Suprapubic skin (tissue), 4 donors: ENCODE results near the gene TEC. TPM values are rescaled to one million over a fixed set of nuclear protein-coding genes. Genes with fewer than 3 reads are reported as not detected.
"Not testable (repeated sequence)": the region's sequence is repeated elsewhere in the genome, so short reads cannot be mapped to it uniquely, and the experiment has no call there.

ENCODE experiments used
- DNase-seq, 2 donors: peaks; one replicate each; pipeline ENCODE4 v3.0.0-alpha.2; 2019; ENCODE audit warnings: low spot score in 2 of 2
- H3K27ac ChIP-seq: fragments of 200-600 bp; sonication (generic); one replicate; pipeline ENCODE4 v1.5.1; 2019
- H3K27me3 ChIP-seq: fragments of 200-600 bp; sonication (generic); one replicate; pipeline ENCODE4 v1.5.1; 2019
- H3K36me3 ChIP-seq: fragments of 200-600 bp; sonication (generic); one replicate; pipeline ENCODE4 v1.5.1; 2019
- H3K4me1 ChIP-seq: fragments of 200-600 bp; sonication (generic); one replicate; pipeline ENCODE4 v1.5.1; 2019
- H3K4me3 ChIP-seq: fragments of 200-600 bp; sonication (generic); one replicate; pipeline ENCODE4 v1.5.1; 2019; ENCODE audit warnings: mild to moderate bottlenecking
- H3K9me3 ChIP-seq: fragments of 200-600 bp; sonication (generic); one replicate; pipeline ENCODE4 v1.5.1; 2019
- CTCF ChIP-seq, 2 donors: fragments of 200-600 bp in 1 of 2; fragments of 450-650 bp in 1 of 2; sonication (generic) in 1 of 2; IDR thresholded peaks; one replicate each; pipeline ENCODE4 v1.5.1; 2016 to 2019; ENCODE audit warnings: antibody characterized with exemption in 2 of 2, mild to moderate bottlenecking in 1 of 2, moderate library complexity in 1 of 2
- EP300 ChIP-seq: sonication (generic); formaldehyde crosslinking; IDR thresholded peaks from one replicate; pipeline ENCODE4 v1.6.1; 2017; ENCODE audit warnings: antibody characterized with exemption
- POLR2A ChIP-seq, 2 donors: fragments of 450-650 bp; IDR thresholded peaks; one replicate each; pipeline ENCODE4 v1.6.1; 2017; ENCODE audit warnings: antibody characterized with exemption in 2 of 2, mild to moderate bottlenecking in 2 of 2, moderate library complexity in 2 of 2
- POLR2AphosphoS5 ChIP-seq, 3 donors: sonication (generic); formaldehyde crosslinking; IDR thresholded peaks; one replicate each; pipeline ENCODE4 v1.6.1; 2017; ENCODE audit warnings: antibody characterized with exemption in 3 of 3
- WGBS: methylation state at CpG from one replicate; pipeline ENCODE4 v1.1.5; 2018; 5-methylcytosine and 5-hydroxymethylcytosine counted together
- total RNA-seq, 4 donors: library from RNA; depleted of rRNA; stranded (reverse); fragments of >200 nt; gene quantifications; one replicate each; pipeline ENCODE4 v1.1.0, GENCODE V29; 2016

TEC gene
- total RNA-seq, 4 donors from 2014 or later, result 4.1 to 18.8 (median 7.2) TPM

GRCh38 chr4:48290146-48290772, 20.6 kb upstream of the TEC start:
- Histone ChIP-seq H3K4me1 (no peaks in the 10 kb centered on the region), H3K9me3 (no peaks in the 10 kb centered on the region), H3K4me3 (no peak overlapping the region), H3K27me3 (no peaks in the 10 kb centered on the region), H3K27ac (no peak overlapping the region), H3K36me3 (no peaks in the 10 kb centered on the region)
- no peak for DNase-seq
- TF ChIP-seq CTCF (IDR thresholded peaks at IDR 0.05) (peak in 1 of 2 donors; percentile 41), EP300 (no peak), POLR2A (IDR thresholded peaks at IDR 0.05) (no peak)
- 57% methylated on average over 5 of the region's 5 CpGs for WGBS

- H3K27me3 ChIP-seq, H3K4me1 ChIP-seq, DNase-seq, H3K4me3 ChIP-seq, H3K36me3 ChIP-seq, H3K27ac ChIP-seq, H3K9me3 ChIP-seq: not testable (repeated sequence)
- WGBS, result 90% methylated on average over 2 of the region's 2 CpGs
Measured at GRCh38 chr4:48286060-48286459, 16.4 kb upstream of the TEC start.

GRCh38 chr4:48285640-48286039, 16.0 kb upstream of the TEC start:
- not testable (repeated sequence) for DNase-seq, H3K27ac ChIP-seq, H3K4me1 ChIP-seq, H3K4me3 ChIP-seq, H3K36me3 ChIP-seq, H3K9me3 ChIP-seq, H3K27me3 ChIP-seq
- WGBS, result 61% methylated on average over 5 of the region's 5 CpGs

- no peaks in the 10 kb centered on the region for H3K4me1 ChIP-seq
- H3K27me3 ChIP-seq, result no peaks in the 10 kb centered on the region
- DNase-seq, result no peak
- 93% methylated on average over 2 of the region's 2 CpGs for WGBS
- TF ChIP-seq POLR2AphosphoS5 (IDR thresholded peaks at IDR 0.05) (no peak), EP300 (no peak)
- H3K36me3 ChIP-seq, result no peaks in the 10 kb centered on the region
- H3K9me3 ChIP-seq, result no peaks in the 10 kb centered on the region
- H3K4me3 ChIP-seq, result no peak overlapping the region
- H3K27ac ChIP-seq, result no peak overlapping the region
Measured at GRCh38 chr4:48275686-48276085, 6.0 kb upstream of the TEC start.

- H3K27me3 ChIP-seq, result no peaks in the 10 kb centered on the region
- H3K9me3 ChIP-seq, result no peaks in the 10 kb centered on the region
- no peak overlapping the region for H3K27ac ChIP-seq
- H3K4me1 ChIP-seq, result peaks cover 4% of the 10 kb centered on the region
- no peaks in the 10 kb centered on the region for H3K36me3 ChIP-seq
- no peak for DNase-seq
- WGBS, result 60% methylated on average over 3 of the region's 3 CpGs
- TF ChIP-seq POLR2A (IDR thresholded peaks at IDR 0.05) (no peak), EP300 (no peak), POLR2AphosphoS5 (IDR thresholded peaks at IDR 0.05) (no peak), CTCF (IDR thresholded peaks at IDR 0.05) (peak in 1 of 2 donors; percentile 36)
- H3K4me3 ChIP-seq, result no peak overlapping the region
Measured at GRCh38 chr4:48275247-48275646, 5.6 kb upstream of the TEC start.

- Histone ChIP-seq H3K27ac (no peak overlapping the region), H3K36me3 (no peaks in the 10 kb centered on the region), H3K27me3 (no peaks in the 10 kb centered on the region), H3K9me3 (no peaks in the 10 kb centered on the region), H3K4me1 (peaks cover 15% of the 10 kb centered on the region), H3K4me3 (no peak overlapping the region)
- WGBS, result 94% methylated on average over 11 of the region's 11 CpGs
- no peak for DNase-seq
- TF ChIP-seq POLR2AphosphoS5 (IDR thresholded peaks at IDR 0.05), result no peak
- no peak for TF ChIP-seq POLR2A (IDR thresholded peaks at IDR 0.05)
- TF ChIP-seq CTCF (IDR thresholded peaks at IDR 0.05), result no peak
- no peak for TF ChIP-seq EP300
Measured at GRCh38 chr4:48271626-48272025, 2.0 kb upstream of the TEC start.

GRCh38 chr4:48270951-48271473, 1.4 kb upstream of the TEC start:
- Histone ChIP-seq H3K4me3 (no peak overlapping the region), H3K4me1 (peaks cover 15% of the 10 kb centered on the region), H3K27me3 (no peaks in the 10 kb centered on the region), H3K36me3 (no peaks in the 10 kb centered on the region), H3K27ac (no peak overlapping the region), H3K9me3 (no peaks in the 10 kb centered on the region)
- no peak for TF ChIP-seq EP300
- no peak for TF ChIP-seq POLR2AphosphoS5 (IDR thresholded peaks at IDR 0.05)
- TF ChIP-seq CTCF (IDR thresholded peaks at IDR 0.05), result no peak
- no peak for TF ChIP-seq POLR2A (IDR thresholded peaks at IDR 0.05)
- DNase-seq, result no peak
- WGBS, result 71% methylated on average over 6 of the region's 6 CpGs
